GM12865 (cell line): ENCODE results near the gene ORC5.
"Not testable (repeated sequence)": the region's sequence is repeated elsewhere in the genome, so short reads cannot be mapped to it uniquely, and the experiment has no call there.

ENCODE experiments used
- DNase-seq: peaks from one replicate; pipeline ENCODE4 v3.0.0; 2010; ENCODE audit warnings: low read depth
- H3K4me3 ChIP-seq: 2 replicates; pipeline ENCODE4 v1.5.1; 2011; ENCODE audit warnings: mild to moderate bottlenecking, low read depth, low read length, control low read depth
- CTCF ChIP-seq: IDR thresholded peaks from 2 replicates; pipeline ENCODE4 v1.5.1; 2011; ENCODE audit warnings: low read length, control low read depth, low read depth, inconsistent platforms; ENCODE audit not compliant: insufficient read depth; ENCODE audit errors: missing control alignments

ORC5 gene

GRCh38 chr7:104196161-104196560 is 11.7 kb downstream of the ORC5 start:
- DNase-seq, result no peak
- no peak overlapping the region for H3K4me3 ChIP-seq
- TF ChIP-seq CTCF, result no peak

GRCh38 chr7:104192434-104192833 is 15.4 kb downstream of the ORC5 start:
- no peak for TF ChIP-seq CTCF
- H3K4me3 ChIP-seq, result no peak overlapping the region
- no peak for DNase-seq

DNA sequence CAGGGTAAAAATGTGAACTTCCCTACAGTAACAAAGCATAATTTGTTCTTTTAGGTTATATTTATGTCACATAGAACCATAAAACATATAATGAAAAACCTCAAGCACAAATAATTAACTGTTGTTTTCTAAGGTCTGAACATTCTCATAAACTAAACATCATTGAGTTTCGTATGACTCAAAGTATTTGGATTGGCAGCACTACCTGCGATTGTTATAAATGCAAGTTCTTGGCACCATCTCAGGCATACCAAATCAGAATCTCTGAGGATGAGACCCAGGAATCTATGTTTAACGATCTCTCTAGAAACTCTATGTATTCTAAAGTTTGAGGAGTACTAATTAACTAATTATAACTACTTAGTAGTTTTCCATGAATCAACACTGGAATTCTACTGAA is 22.5 kb downstream of the ORC5 start:
- TF ChIP-seq CTCF, result no peak
- no peak overlapping the region for H3K4me3 ChIP-seq
- no peak for DNase-seq

DNA sequence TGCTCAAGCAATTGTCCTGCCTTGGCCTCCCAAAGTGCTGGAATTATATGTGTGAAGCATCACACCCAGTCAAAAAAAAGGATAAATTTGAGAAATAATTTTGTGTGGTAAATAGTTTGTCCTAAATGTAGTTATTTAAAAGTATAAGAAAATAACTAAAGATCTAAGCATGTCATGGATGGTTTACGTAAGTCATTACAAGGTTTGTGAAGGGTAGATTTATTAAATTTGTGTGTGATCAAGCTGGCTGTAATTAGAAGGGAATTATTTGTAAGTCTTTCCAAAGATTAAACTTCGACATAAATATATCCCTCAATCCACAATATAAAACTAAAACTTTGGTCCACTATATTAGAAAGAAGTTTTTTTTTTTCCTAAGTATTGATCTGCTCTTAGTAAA is 28.6 kb downstream of the ORC5 start:
- H3K4me3 ChIP-seq, result no peak overlapping the region
- no peak for DNase-seq
- TF ChIP-seq CTCF, result no peak

GRCh38 chr7:104177565-104178083 is 30.2 kb downstream of the ORC5 start:
- H3K4me3 ChIP-seq, DNase-seq: not testable (repeated sequence)

DNA sequence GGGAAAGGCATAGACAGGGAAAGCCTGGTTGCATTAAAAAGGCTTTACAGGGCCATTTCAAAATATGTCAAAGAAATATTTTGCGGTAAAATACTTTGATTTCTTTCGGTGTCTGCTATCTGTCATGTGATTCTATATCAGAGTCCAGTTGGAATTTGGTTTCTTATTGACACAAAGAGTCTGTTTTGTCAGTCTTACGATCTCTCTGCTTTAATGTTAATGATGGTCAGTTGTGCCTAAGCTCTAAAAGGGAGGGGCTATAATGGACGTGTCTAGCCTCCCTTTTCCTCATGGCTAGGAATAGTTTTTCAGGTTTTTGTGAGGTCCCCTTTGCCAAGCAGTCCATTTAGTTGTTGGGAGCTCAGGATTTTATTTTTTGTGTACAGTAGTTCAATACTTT is 31.5 kb downstream of the ORC5 start:
- DNase-seq, result no peak
- H3K4me3 ChIP-seq, result no peak overlapping the region

DNA sequence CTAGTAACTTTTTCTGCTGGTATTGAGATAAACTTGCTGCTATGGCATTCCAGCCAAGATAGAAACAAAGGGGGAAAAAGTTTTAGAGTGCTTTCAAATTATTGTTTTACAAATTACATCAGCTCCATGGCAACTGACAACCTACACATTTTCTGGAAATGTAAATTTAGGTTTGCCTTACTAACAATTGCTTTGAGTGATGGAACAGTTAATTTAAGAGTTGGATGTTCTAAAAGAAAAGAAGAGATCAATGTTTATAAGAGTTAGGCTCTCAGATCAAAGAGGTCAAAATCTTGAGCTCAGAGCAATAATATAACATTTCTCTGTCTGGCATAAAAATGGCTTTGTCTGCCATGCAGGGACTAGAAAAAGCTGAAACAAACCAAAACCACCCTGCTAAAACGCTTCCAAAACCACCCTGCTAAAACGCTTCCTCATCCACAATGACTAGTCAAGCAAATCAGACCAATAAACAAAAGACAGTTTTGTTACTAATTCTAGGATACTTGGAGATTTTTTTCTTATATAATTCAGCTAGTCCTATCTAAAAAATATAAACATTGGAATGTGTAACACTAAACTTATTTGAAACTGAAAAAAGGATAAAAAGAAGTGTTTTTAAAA is 32.3 kb downstream of the ORC5 start:
- H3K4me3 ChIP-seq, result no peak overlapping the region
- no peak for TF ChIP-seq CTCF
- no peak for DNase-seq

More for the DNA sequence above, 31.5 kb downstream of the ORC5 start:
- no peak for TF ChIP-seq CTCF
